ENCODE results near the gene TMEM167B. TPM values are rescaled to one million over a fixed set of nuclear protein-coding genes. Genes with fewer than 3 reads are reported as not detected.

The TMEM167B gene
- 69.7 TPM for total RNA-seq
- 10 to 100 TPM; 29.3 to 47.9 (median 36.1) TPM for polyA plus RNA-seq

DNA sequence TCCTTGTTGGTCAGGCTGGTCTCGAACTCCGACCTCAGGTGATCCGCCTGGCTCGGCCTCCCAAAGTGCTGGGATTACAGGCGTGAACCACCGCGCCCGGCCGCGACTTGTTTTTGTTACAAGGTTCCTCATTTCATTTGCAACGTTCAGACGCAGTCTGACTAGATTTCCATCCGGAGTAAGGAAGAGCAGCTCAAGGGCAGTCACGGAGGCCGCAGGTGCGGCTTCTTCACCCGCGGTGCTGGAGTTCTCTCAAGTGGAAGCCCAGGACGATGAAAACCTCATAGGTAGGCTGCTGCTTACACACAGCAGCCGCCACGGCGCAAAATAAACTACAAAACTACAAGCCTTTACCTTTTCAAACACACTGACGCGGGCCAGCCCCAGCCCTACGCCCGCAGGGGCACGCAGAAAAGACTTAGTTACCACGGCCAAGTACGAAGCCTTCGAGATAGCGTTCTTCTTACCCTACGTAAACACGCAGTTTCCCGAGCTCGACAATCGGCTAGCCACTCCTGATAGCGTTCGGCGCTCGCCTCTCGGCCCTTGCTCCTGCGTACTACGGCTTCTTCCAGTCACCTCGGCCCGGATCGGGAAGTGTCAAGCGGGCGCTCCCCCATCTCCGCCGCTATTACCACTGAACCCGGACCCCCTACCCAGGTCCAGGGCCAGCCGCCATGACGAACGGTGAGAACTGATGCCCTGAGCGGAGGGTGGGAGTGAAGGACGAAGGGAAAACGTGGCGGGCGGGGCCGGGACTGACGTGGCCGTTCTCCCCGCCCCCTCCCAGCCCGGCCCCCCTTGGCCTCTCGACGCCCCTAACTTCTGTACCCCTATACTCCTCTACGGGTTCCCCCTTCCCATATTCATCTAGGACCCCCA lies at the start of gene TMEM167B:
Gene TMEM167B (plus strand): TSS at position 569 of the 882 bp plus-strand sequence. CDS start 109 bp downstream, at position 678.
- Mint-ChIP-seq H3K27me3 (no peaks in the 10 kb centered on the region), H3K36me3 (peaks cover 14% of the 10 kb centered on the region), H3K4me3 (peak within 1 kb of the TSS; percentile 92 to 99 (median 96)), H3K9me3 (peaks cover 0 to 3% (median 0%) of the 10 kb centered on the region in 7 donors), H3K4me1 (peaks cover 17 to 55% (median 30%) of the 10 kb centered on the region in 4 donors), H3K27ac (peak within 1 kb of the TSS; percentile 98 to 99 (median 99))
- Histone ChIP-seq H3K27me3 (ENCODE audit: control insufficient read depth, insufficient read depth, low read length) (no peaks in the 10 kb centered on the region), H3K4me3 (ENCODE audit: low read depth, low read length) (peak within 1 kb of the TSS; percentile 91), H3K36me3 (ENCODE audit: control insufficient read depth, insufficient read depth, low read length) (peaks cover 18% of the 10 kb centered on the region), H3K27ac (ENCODE audit: insufficient read depth, low read length, poor library complexity, severe bottlenecking) (peak within 1 kb of the TSS; percentile 96), H3K4me1 (ENCODE audit: control insufficient read depth, insufficient read depth, low read length, poor library complexity, severe bottlenecking) (peaks cover 26% of the 10 kb centered on the region), H3K9me3 (ENCODE audit: control insufficient read depth in 2 of 2, low read length in 2 of 2) (no peaks in the 10 kb centered on the region)
- DNase-seq (peak; percentile 81 to 96 (median 88)), ATAC-seq (ENCODE audit: low read depth in 2 of 2) (peak; percentile 94 to 97)

GRCh38 chr1:109040989-109041620 lies 49.5 kb upstream of the TMEM167B start:
- no peaks in the 10 kb centered on the region for H3K36me3 ChIP-seq (ENCODE audit: control insufficient read depth, insufficient read depth, low read length)
- Mint-ChIP-seq H3K4me3 (peak overlapping the region; percentile 93 to 100 (median 96)), H3K36me3 (peaks cover 1% of the 10 kb centered on the region), H3K27ac (peak overlapping the region in 2 of 3 donors; percentile 88 to 91), H3K9me3 (peaks cover 0 to 2% (median 0%) of the 10 kb centered on the region in 7 donors), H3K4me1 (peaks cover 7 to 29% (median 12%) of the 10 kb centered on the region in 4 donors), H3K27me3 (no peaks in the 10 kb centered on the region)
- no peaks in the 10 kb centered on the region for H3K27me3 ChIP-seq (ENCODE audit: control insufficient read depth, insufficient read depth, low read length)
- peaks cover 14% of the 10 kb centered on the region for H3K4me1 ChIP-seq (ENCODE audit: control insufficient read depth, insufficient read depth, low read length, poor library complexity, severe bottlenecking)
- H3K9me3 ChIP-seq (ENCODE audit: control insufficient read depth in 2 of 2, low read length in 2 of 2), result no peaks in the 10 kb centered on the region
- peak overlapping the region; percentile 63 for H3K4me3 ChIP-seq (ENCODE audit: low read depth, low read length)
- peak overlapping the region; percentile 86 for H3K27ac ChIP-seq (ENCODE audit: insufficient read depth, low read length, poor library complexity, severe bottlenecking)
- peak in 1 of 3 donors; percentile 44 for DNase-seq
- ATAC-seq (ENCODE audit: low read depth in 2 of 2), result no peak

DNA sequence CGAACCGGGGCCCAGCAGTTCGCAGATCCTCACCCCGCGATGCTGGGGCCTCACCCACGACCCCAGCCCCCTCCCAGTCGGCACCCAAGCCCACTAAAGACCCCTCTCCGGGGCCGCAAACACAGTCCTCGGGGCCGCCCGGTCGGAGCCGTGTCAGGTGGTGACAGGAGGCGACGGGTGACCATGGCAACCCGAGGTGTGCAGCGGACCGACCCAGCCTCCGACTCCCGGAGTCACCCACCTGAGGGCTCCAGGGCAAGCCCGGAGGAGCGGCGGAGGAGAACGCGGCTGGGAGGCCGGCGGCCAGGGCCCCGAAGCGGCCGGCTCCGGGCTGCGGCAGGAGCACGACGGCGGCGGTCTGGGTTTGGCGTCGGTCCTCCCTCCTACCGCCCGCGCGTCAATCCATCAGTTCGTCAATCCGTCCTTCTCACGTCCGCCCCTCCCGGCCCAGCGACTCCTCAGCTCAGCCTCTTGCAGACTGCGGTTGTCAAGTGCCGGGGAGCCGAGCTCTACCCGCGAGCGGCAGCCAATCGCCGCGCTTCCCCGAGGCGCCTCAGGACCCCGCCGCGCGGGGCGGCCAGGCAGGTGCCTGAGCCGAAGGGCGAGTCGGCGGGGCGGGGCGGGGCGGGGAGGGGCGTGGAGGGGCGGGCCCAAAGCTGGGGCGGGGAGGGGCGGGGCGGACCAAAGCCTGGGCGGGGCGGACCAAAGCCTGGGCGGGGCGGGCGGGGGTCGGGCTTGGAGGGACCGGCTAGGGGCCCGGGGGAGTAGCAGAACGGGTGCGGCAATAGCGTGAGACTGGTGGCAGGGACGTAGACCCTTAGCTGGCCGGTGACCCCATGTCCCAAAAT lies 48.7 kb upstream of the TMEM167B start, which contains the start of gene WDR47:
Gene WDR47 (minus strand): TSS at position 482 of the 848 bp plus-strand sequence. CDS start 18,590 bp downstream, outside the sequence.
- H3K27me3 Mint-ChIP-seq, result no peaks in the 10 kb centered on the region
- peaks cover 7 to 29% (median 12%) of the 10 kb centered on the region in 4 donors for H3K4me1 Mint-ChIP-seq
- H3K9me3 Mint-ChIP-seq, result peaks cover 0 to 2% (median 0%) of the 10 kb centered on the region in 7 donors
- Histone ChIP-seq H3K36me3 (ENCODE audit: control insufficient read depth, insufficient read depth, low read length) (no peaks in the 10 kb centered on the region), H3K9me3 (ENCODE audit: control insufficient read depth in 2 of 2, low read length in 2 of 2) (no peaks in the 10 kb centered on the region), H3K4me1 (ENCODE audit: control insufficient read depth, insufficient read depth, low read length, poor library complexity, severe bottlenecking) (peaks cover 14% of the 10 kb centered on the region), H3K27me3 (ENCODE audit: control insufficient read depth, insufficient read depth, low read length) (no peaks in the 10 kb centered on the region), H3K4me3 (ENCODE audit: low read depth, low read length) (peak within 1 kb of the TSS; percentile 81), H3K27ac (ENCODE audit: insufficient read depth, low read length, poor library complexity, severe bottlenecking) (peak within 1 kb of the TSS; percentile 86)
- H3K27ac Mint-ChIP-seq, result peak within 1 kb of the TSS; percentile 69 to 92 (median 88)
- peak; percentile 94 to 98 (median 97) for DNase-seq
- peak within 1 kb of the TSS; percentile 93 to 100 (median 96) for H3K4me3 Mint-ChIP-seq
- peak; percentile 99 for ATAC-seq (ENCODE audit: low read depth in 2 of 2)
- no peaks in the 10 kb centered on the region for H3K36me3 Mint-ChIP-seq

GRCh38 chr1:109045595-109045994 lies 45.0 kb upstream of the TMEM167B start:
- no peaks in the 10 kb centered on the region for H3K36me3 ChIP-seq (ENCODE audit: control insufficient read depth, insufficient read depth, low read length)
- H3K4me1 ChIP-seq (ENCODE audit: control insufficient read depth, insufficient read depth, low read length, poor library complexity, severe bottlenecking), result peaks cover 6% of the 10 kb centered on the region
- no peak overlapping the region for H3K27ac Mint-ChIP-seq
- H3K36me3 Mint-ChIP-seq, result no peaks in the 10 kb centered on the region
- H3K27me3 Mint-ChIP-seq, result peaks cover 8% of the 10 kb centered on the region
- peaks cover 0 to 3% (median 0%) of the 10 kb centered on the region in 7 donors for H3K9me3 Mint-ChIP-seq
- H3K4me3 ChIP-seq (ENCODE audit: low read depth, low read length), result no peak overlapping the region
- H3K9me3 ChIP-seq (ENCODE audit: control insufficient read depth in 2 of 2, low read length in 2 of 2), result no peaks in the 10 kb centered on the region
- peaks cover 2 to 14% (median 5%) of the 10 kb centered on the region in 4 donors for H3K4me1 Mint-ChIP-seq
- ATAC-seq (ENCODE audit: low read depth in 2 of 2), result no peak
- H3K27ac ChIP-seq (ENCODE audit: insufficient read depth, low read length, poor library complexity, severe bottlenecking), result no peak overlapping the region
- H3K27me3 ChIP-seq (ENCODE audit: control insufficient read depth, insufficient read depth, low read length), result no peaks in the 10 kb centered on the region
- DNase-seq, result no peak
- peak overlapping the region in 2 of 4 donors; percentile 11 to 64 for H3K4me3 Mint-ChIP-seq

- H3K27ac Mint-ChIP-seq, result peak overlapping the region in 1 of 3 donors; percentile 61
- H3K4me1 Mint-ChIP-seq, result peaks cover 0 to 8% (median 2%) of the 10 kb centered on the region in 4 donors
- Histone ChIP-seq H3K36me3 (ENCODE audit: control insufficient read depth, insufficient read depth, low read length) (no peaks in the 10 kb centered on the region), H3K9me3 (ENCODE audit: control insufficient read depth in 2 of 2, low read length in 2 of 2) (no peaks in the 10 kb centered on the region), H3K27ac (ENCODE audit: insufficient read depth, low read length, poor library complexity, severe bottlenecking) (no peak overlapping the region), H3K4me3 (ENCODE audit: low read depth, low read length) (no peak overlapping the region), H3K4me1 (ENCODE audit: control insufficient read depth, insufficient read depth, low read length, poor library complexity, severe bottlenecking) (no peaks in the 10 kb centered on the region), H3K27me3 (ENCODE audit: control insufficient read depth, insufficient read depth, low read length) (no peaks in the 10 kb centered on the region)
- no peaks in the 10 kb centered on the region for H3K36me3 Mint-ChIP-seq
- ATAC-seq (ENCODE audit: low read depth in 2 of 2), result no peak
- H3K4me3 Mint-ChIP-seq, result peak overlapping the region in 1 of 4 donors; percentile 33
- H3K9me3 Mint-ChIP-seq, result peaks cover 0 to 3% (median 0%) of the 10 kb centered on the region in 7 donors
- H3K27me3 Mint-ChIP-seq, result peaks cover 8% of the 10 kb centered on the region
- no peak for DNase-seq
Observed at GRCh38 chr1:109046671-109047070, 43.9 kb upstream of the TMEM167B start.

DNA sequence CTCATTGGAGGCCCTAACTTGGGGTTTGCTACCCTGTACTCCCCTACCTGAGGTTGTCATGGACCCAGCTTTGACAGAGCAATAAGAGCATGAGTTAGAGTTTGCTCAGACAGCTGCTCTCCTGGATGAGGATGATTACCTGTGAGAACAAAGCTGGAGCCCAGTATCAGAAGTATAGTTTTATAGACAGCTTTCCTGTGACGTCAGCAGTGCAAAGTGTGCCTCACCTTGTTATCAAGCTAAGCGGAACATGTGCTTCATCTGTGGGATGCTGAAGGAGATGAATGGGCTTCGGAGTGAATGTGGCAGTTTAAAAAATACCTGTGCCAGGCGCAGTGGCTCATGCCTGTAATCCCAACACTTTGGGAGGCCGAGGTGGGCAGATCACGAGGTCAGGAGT lies 43.2 kb upstream of the TMEM167B start:
- ATAC-seq (ENCODE audit: low read depth in 2 of 2) (no peak), DNase-seq (no peak)
- H3K9me3 Mint-ChIP-seq, result peaks cover 0 to 3% (median 0%) of the 10 kb centered on the region in 7 donors
- Histone ChIP-seq H3K9me3 (ENCODE audit: control insufficient read depth in 2 of 2, low read length in 2 of 2) (no peaks in the 10 kb centered on the region), H3K4me3 (ENCODE audit: low read depth, low read length) (no peak overlapping the region), H3K36me3 (ENCODE audit: control insufficient read depth, insufficient read depth, low read length) (no peaks in the 10 kb centered on the region), H3K27ac (ENCODE audit: insufficient read depth, low read length, poor library complexity, severe bottlenecking) (no peak overlapping the region), H3K4me1 (ENCODE audit: control insufficient read depth, insufficient read depth, low read length, poor library complexity, severe bottlenecking) (no peaks in the 10 kb centered on the region), H3K27me3 (ENCODE audit: control insufficient read depth, insufficient read depth, low read length) (no peaks in the 10 kb centered on the region)
- peak overlapping the region in 1 of 4 donors; percentile 33 for H3K4me3 Mint-ChIP-seq
- H3K27me3 Mint-ChIP-seq, result peaks cover 8% of the 10 kb centered on the region
- no peak overlapping the region for H3K27ac Mint-ChIP-seq
- no peaks in the 10 kb centered on the region for H3K36me3 Mint-ChIP-seq
- peaks cover 0 to 4% (median 2%) of the 10 kb centered on the region in 4 donors for H3K4me1 Mint-ChIP-seq

DNA sequence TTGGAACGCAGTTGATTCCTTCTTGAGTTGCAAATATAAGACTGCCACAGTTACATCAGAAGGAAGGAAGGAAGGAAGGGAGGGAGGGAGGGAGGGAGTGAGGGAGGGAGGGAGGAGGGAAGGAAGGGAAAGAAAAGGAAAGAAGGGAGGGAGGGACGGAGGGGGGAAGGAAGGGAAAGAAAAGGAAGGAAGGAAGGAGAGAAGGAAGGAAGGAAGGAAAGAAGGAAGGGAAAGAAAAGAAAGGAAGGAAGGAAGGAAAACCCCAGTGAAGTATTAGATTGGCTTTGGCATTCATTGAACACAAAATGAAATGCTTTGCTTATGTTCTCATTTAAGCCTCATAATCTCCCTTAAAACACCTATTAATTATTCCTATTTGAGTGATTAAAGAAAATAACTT lies 42.2 kb upstream of the TMEM167B start:
- H3K27ac Mint-ChIP-seq, result peak overlapping the region in 1 of 3 donors; percentile 38
- H3K9me3 Mint-ChIP-seq, result peaks cover 0 to 7% (median 0%) of the 10 kb centered on the region in 7 donors
- Histone ChIP-seq H3K36me3 (ENCODE audit: control insufficient read depth, insufficient read depth, low read length) (no peaks in the 10 kb centered on the region), H3K4me3 (ENCODE audit: low read depth, low read length) (no peak overlapping the region), H3K9me3 (ENCODE audit: control insufficient read depth in 2 of 2, low read length in 2 of 2) (no peaks in the 10 kb centered on the region), H3K27ac (ENCODE audit: insufficient read depth, low read length, poor library complexity, severe bottlenecking) (no peak overlapping the region), H3K4me1 (ENCODE audit: control insufficient read depth, insufficient read depth, low read length, poor library complexity, severe bottlenecking) (no peaks in the 10 kb centered on the region), H3K27me3 (ENCODE audit: control insufficient read depth, insufficient read depth, low read length) (no peaks in the 10 kb centered on the region)
- DNase-seq (no peak), ATAC-seq (ENCODE audit: low read depth in 2 of 2) (no peak)
- no peak overlapping the region for H3K4me3 Mint-ChIP-seq
- no peaks in the 10 kb centered on the region for H3K36me3 Mint-ChIP-seq
- no peaks in the 10 kb centered on the region for H3K4me1 Mint-ChIP-seq
- peaks cover 8% of the 10 kb centered on the region for H3K27me3 Mint-ChIP-seq

All from CD4-positive, CD25-positive, alpha-beta regulatory T cell (primary cell).